Measurements from ENCODE around the gene RAB34. TPM values are rescaled to one million over a fixed set of nuclear protein-coding genes. Genes with fewer than 3 reads are reported as not detected.

RAB34 gene
- total RNA-seq, 4 donors from 2014 or later = 185 to 219 (median 196) TPM

GRCh38 chr17:28706471-28707338, 11.0 kb downstream of the RAB34 start:
- H3K4me1 ChIP-seq = peaks cover 0 to 22% (median 0%) of the 10 kb centered on the region in 3 donors
- 57% methylated on average over 3 of the region's 7 CpGs; no CpG with 5 or more reads in 1 of the 2 donors for WGBS, 2 donors (ENCODE audit: low coverage in 1 of 2)
- no peaks in the 10 kb centered on the region for H3K9me3 ChIP-seq
- no peak overlapping the region for H3K4me3 ChIP-seq
- ATAC-seq = no peak
- H3K27ac ChIP-seq = no peak overlapping the region
- TF ChIP-seq EP300 (IDR thresholded peaks at IDR 0.05) = no peak
- H3K36me3 ChIP-seq = peaks cover 0 to 40% of the 10 kb centered on the region in 2 donors
- no peaks in the 10 kb centered on the region for H3K27me3 ChIP-seq

DNA sequence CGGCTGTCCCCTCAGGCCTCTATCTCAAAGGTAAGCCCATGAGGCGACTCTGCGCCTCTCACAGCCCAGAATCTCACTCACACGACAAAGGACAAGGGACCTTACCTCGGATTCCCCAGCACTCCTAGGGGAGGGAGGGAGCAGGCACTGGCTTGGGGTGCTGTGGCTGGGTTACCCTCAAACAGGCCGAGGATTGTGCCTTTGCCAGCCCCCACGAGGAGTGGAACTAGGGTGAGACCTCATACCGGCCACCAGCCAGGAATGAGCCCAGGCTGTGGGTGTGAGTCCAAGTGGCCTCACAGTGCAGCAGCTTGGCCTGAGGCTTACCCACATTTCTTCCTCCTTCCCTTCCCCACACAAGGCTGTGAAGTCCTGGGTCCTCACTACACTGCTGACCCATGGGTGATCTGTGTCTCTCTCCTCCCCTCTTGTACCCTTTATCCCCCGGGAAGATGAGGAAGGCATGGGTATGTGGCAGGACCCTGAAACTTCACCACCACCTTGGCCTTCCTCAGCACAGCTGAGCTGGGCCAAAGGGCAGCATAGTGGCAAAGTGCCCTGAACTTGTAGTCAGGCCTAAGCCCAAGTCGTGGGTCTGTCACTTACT, 11.8 kb downstream of the RAB34 start:
- no peak for ATAC-seq
- no peak for TF ChIP-seq POLR2A (IDR thresholded peaks at IDR 0.05)
- TF ChIP-seq POLR2AphosphoS5 (IDR thresholded peaks at IDR 0.05) = no peak
- TF ChIP-seq EP300 (IDR thresholded peaks at IDR 0.05) = no peak
- TF ChIP-seq, protein P1, sequence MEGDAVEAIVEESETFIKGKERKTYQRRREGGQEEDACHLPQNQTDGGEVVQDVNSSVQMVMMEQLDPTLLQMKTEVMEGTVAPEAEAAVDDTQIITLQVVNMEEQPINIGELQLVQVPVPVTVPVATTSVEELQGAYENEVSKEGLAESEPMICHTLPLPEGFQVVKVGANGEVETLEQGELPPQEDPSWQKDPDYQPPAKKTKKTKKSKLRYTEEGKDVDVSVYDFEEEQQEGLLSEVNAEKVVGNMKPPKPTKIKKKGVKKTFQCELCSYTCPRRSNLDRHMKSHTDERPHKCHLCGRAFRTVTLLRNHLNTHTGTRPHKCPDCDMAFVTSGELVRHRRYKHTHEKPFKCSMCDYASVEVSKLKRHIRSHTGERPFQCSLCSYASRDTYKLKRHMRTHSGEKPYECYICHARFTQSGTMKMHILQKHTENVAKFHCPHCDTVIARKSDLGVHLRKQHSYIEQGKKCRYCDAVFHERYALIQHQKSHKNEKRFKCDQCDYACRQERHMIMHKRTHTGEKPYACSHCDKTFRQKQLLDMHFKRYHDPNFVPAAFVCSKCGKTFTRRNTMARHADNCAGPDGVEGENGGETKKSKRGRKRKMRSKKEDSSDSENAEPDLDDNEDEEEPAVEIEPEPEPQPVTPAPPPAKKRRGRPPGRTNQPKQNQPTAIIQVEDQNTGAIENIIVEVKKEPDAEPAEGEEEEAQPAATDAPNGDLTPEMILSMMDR (IDR thresholded peaks at IDR 0.05) = no peak
- H3K4me1 ChIP-seq = peaks cover 0 to 15% (median 0%) of the 10 kb centered on the region in 3 donors
- H3K27me3 ChIP-seq = no peaks in the 10 kb centered on the region
- 75 to 87% methylated on average over 3 to 4 of the region's 10 CpGs for WGBS, 2 donors (ENCODE audit: low coverage in 1 of 2)
- no peaks in the 10 kb centered on the region for H3K9me3 ChIP-seq
- H3K36me3 ChIP-seq = peaks cover 0 to 49% of the 10 kb centered on the region in 2 donors
- no peak overlapping the region for H3K27ac ChIP-seq
- no peak overlapping the region for H3K4me3 ChIP-seq

DNA sequence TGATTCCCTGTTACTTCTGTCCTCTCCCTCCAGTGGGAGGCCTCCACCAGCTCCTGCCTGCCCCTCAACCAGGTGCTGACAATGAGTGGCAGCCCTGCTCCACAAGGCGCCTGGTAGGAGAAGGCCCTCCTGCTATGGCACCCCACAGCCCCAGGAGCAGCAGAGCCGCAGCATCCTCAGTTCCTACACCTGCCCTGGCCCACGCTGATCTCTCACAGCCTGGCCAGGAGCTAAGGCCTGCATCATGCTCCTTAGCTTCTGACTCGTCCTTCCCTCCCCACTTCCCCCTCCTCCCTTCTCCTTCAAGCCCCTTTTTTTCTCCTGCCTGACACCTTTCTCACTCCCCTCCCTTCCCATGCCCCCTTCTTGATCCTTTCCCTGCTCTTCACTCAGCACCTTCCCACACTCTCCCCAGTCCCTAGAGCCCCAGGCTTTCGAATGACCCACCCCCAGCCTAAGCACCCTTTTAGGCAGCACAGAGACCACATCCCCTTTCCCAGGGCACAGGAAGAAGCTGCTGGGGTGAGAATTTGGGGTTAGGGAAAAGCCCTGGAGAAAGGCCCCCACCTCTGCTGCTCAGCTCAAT, 12.5 kb downstream of the RAB34 start:
- whole genome bisulfite sequencing, 2 donors (ENCODE audit: low coverage in 1 of 2) = 61% methylated on average over 3 of the region's 5 CpGs; no CpG with 5 or more reads in 1 of the 2 donors
- Histone ChIP-seq H3K9me3 (no peaks in the 10 kb centered on the region), H3K4me1 (peaks cover 0 to 9% (median 0%) of the 10 kb centered on the region in 3 donors), H3K27me3 (no peaks in the 10 kb centered on the region), H3K36me3 (peaks cover 0 to 55% of the 10 kb centered on the region in 2 donors), H3K27ac (no peak overlapping the region), H3K4me3 (no peak overlapping the region)
- TF ChIP-seq POLR2A (IDR thresholded peaks at IDR 0.05) (no peak), POLR2AphosphoS5 (IDR thresholded peaks at IDR 0.05) (no peak), EP300 (IDR thresholded peaks at IDR 0.05) (no peak)
- TF ChIP-seq, protein P1 (IDR thresholded peaks at IDR 0.05) = no peak
- no peak for ATAC-seq

GRCh38 chr17:28704219-28704858, 13.3 kb downstream of the RAB34 start:
- no peak overlapping the region for H3K27ac ChIP-seq
- no peak for ATAC-seq
- no peaks in the 10 kb centered on the region for H3K27me3 ChIP-seq
- 83 to 100% methylated on average over 1 to 6 of the region's 14 CpGs for WGBS, 2 donors (ENCODE audit: low coverage in 1 of 2)
- no peaks in the 10 kb centered on the region for H3K9me3 ChIP-seq
- no peak for TF ChIP-seq POLR2AphosphoS5 (IDR thresholded peaks at IDR 0.05)
- TF ChIP-seq EP300 (IDR thresholded peaks at IDR 0.05) = no peak
- TF ChIP-seq, protein P1 (IDR thresholded peaks at IDR 0.05) = no peak
- no peak for TF ChIP-seq POLR2A (IDR thresholded peaks at IDR 0.05)
- peaks cover 0 to 64% of the 10 kb centered on the region in 2 donors for H3K36me3 ChIP-seq
- no peak overlapping the region for H3K4me3 ChIP-seq
- peaks cover 0 to under 1% (median 0%) of the 10 kb centered on the region in 3 donors for H3K4me1 ChIP-seq

Data from gastroesophageal sphincter (tissue), 4 donors.